Natural killer cell treated with Interleukin-12 subunit alpha and Interleukin-12 subunit beta and Interleukin-15 and Interleukin-18, amount 100 ng/mL, for 72 hours (primary cell): ENCODE results near the gene UNC119. TPM values are rescaled to one million over a fixed set of nuclear protein-coding genes. Genes with fewer than 3 reads are reported as not detected.

ENCODE experiments used
- ATAC-seq, 2 donors: fragments of 150-1000 bp; cut with Tn5 transposase in 1 of 2; sonication (Bioruptor Pico), chemical (Tn5 transposase) in 1 of 2; 2 replicates each; pipeline ENCODE4 v1.10.0; 2021
- DNase-seq: peaks from one replicate; pipeline ENCODE4 v3.0.0; 2022; ENCODE audit warnings: low spot score
- H3K27ac Mint-ChIP-seq, 2 donors: 1 replicate in 1 of 2; 2 replicates in 1 of 2; pipeline ENCODE4 v1.8.0; 2022; ENCODE audit warnings: mixed read lengths in 2 of 2, mild to moderate bottlenecking in 1 of 2, moderate library complexity in 1 of 2
- H3K27me3 Mint-ChIP-seq, 2 donors: 1 replicate in 1 of 2; 2 replicates in 1 of 2; pipeline ENCODE4 v1.8.0; 2022; ENCODE audit warnings: mixed read lengths in 2 of 2
- H3K36me3 Mint-ChIP-seq: one replicate; pipeline ENCODE4 v1.8.0; 2022; ENCODE audit warnings: mixed read lengths
- H3K4me1 Mint-ChIP-seq, 2 donors: 1 replicate in 1 of 2; 2 replicates in 1 of 2; pipeline ENCODE4 v1.8.0; 2022; ENCODE audit warnings: low read depth in 2 of 2, mixed read lengths in 2 of 2, mild to moderate bottlenecking in 1 of 2
- H3K4me3 Mint-ChIP-seq: one replicate; pipeline ENCODE4 v1.8.0; 2022; ENCODE audit warnings: mixed read lengths
- H3K9me3 Mint-ChIP-seq: 2 replicates; pipeline ENCODE4 v1.8.0; 2022; ENCODE audit warnings: mixed read lengths
- total RNA-seq, 2 donors: library from RNA; stranded (reverse); gene quantifications; one replicate each; pipeline ENCODE4 v1.2.3, GENCODE V29; 2022

Gene UNC119
- total RNA-seq, 2 donors from 2014 or later, result 104 to 135 TPM

- Mint-ChIP-seq H3K36me3 (no peaks in the 10 kb centered on the region), H3K9me3 (no peaks in the 10 kb centered on the region), H3K27me3 (peaks cover 5 to 7% of the 10 kb centered on the region in 2 donors), H3K4me3 (no peak overlapping the region), H3K27ac (no peak overlapping the region), H3K4me1 (no peaks in the 10 kb centered on the region)
- ATAC-seq, result no peak
- no peak for DNase-seq
Observed at GRCh38 chr17:28499684-28500357, 52.6 kb downstream of the UNC119 start.

DNA sequence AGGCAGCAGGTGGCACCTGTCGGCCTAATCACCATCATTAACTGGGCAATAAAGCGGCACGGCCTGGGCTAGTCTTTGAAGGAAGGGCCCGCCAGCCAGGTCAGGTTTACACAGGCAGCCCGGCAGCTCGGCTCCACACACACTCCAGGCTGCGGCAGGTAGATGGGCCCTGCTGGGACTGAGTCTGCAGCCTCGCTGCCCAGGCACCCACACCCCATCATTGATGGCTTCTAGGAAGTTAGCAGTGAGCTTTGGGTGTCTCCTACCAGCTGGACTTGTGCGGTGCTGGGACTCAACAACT, 53.1 kb downstream of the UNC119 start:
- H3K4me3 Mint-ChIP-seq, result no peak overlapping the region
- H3K36me3 Mint-ChIP-seq, result no peaks in the 10 kb centered on the region

DNA sequence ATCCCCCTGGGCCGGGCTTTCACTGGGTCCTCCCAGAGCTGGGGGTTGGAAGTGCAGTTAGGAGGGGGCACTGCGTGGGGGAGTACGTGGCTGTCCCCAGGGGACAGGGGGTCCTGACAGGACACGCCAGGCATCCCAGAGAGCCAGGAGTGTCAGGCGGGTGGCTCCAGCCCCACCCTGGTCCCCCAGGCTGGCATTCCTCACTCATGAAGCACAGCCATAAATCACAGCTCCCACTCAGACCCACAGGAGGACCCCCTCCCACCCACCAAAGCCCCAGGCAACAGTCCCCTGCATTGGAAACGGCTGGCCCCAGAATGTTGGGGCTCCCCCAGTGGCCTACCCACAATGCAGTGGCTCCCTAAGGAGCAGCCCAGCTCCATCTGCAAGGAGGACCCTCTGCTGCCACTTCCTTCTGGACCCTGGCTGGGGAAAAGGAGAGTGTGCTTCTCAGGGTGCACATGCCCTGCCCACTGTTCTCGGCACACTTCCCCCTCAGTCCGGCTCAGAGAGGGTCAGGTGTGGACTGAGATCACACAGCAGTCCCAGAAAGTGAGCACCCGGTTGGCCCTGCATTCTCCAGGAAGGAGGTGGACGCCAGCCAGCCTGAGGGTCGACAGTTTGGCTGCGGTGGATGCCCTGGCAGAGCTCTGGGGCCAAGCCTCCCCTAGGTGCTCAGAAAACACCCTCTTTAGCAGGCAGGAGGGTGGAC, 53.6 kb downstream of the UNC119 start:
- no peaks in the 10 kb centered on the region for H3K9me3 Mint-ChIP-seq
- no peak for ATAC-seq
- H3K36me3 Mint-ChIP-seq, result no peaks in the 10 kb centered on the region

More for the DNA sequence above, 53.1 kb downstream of the UNC119 start:
- Mint-ChIP-seq H3K27ac (no peak overlapping the region), H3K4me1 (no peaks in the 10 kb centered on the region), H3K9me3 (no peaks in the 10 kb centered on the region), H3K27me3 (peaks cover 4 to 6% of the 10 kb centered on the region in 2 donors)
- no peak for ATAC-seq
- no peak for DNase-seq

DNA sequence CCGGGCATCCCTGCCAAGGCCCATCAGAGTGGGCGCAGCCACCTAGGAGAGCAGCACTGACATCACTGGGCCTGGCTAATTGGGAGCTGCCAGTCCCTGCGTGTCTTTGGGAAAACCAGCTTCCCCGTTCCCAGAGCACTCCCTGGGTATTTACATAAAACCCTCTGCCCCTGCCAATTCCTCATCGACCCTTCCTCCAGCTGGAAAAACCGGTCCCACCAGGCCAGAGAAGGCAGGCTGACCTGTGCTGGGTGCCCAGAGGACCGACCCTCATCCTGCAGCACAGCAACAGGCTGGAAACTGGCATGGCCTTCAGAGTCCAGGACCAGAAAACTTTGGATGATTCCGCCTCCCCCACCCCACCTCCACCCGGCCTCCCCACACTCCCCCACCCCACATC, 54.5 kb downstream of the UNC119 start:
- H3K36me3 Mint-ChIP-seq, result no peaks in the 10 kb centered on the region
- DNase-seq (no peak), ATAC-seq (no peak)
- H3K4me3 Mint-ChIP-seq, result no peak overlapping the region
- H3K9me3 Mint-ChIP-seq, result no peaks in the 10 kb centered on the region
- H3K27me3 Mint-ChIP-seq, result peaks cover under 1 to 1% of the 10 kb centered on the region in 2 donors
- H3K4me1 Mint-ChIP-seq, result no peaks in the 10 kb centered on the region
- H3K27ac Mint-ChIP-seq, result no peak overlapping the region

More for the DNA sequence above, 53.6 kb downstream of the UNC119 start:
- Mint-ChIP-seq H3K4me3 (no peak overlapping the region), H3K27me3 (peaks cover 0 to 1% of the 10 kb centered on the region in 2 donors), H3K27ac (no peak overlapping the region), H3K4me1 (no peaks in the 10 kb centered on the region)
- no peak for DNase-seq

Other genes starting within 250 kb of the UNC119 start
- 10 to 100 TPM; 30.7 to 60.4 TPM for gene TMEM97, start 233.4 kb downstream of the UNC119 start, total RNA-seq
- gene IFT20, start 217.2 kb downstream of the UNC119 start, total RNA-seq, result 10 to 100 TPM; 17.7 to 18.2 TPM
- 10 to 100 TPM; 20.4 to 24.9 TPM for gene TNFAIP1, start 216.9 kb downstream of the UNC119 start, total RNA-seq
- gene POLDIP2, start 195.1 kb downstream of the UNC119 start, total RNA-seq, result 100 to 1,000 TPM in 1 of 2 donors, 10 to 100 TPM in 1; 74.9 to 122 TPM
- not detected for gene SEBOX, start 187.4 kb downstream of the UNC119 start, total RNA-seq
- gene VTN, start 182.3 kb downstream of the UNC119 start, total RNA-seq, result 1 to 10 TPM in 1 of 2 donors, under 1 TPM in 1; 0.52 to 1.3 TPM
- 10 to 100 TPM; 29.4 to 46.2 TPM for gene SARM1, start 180.9 kb downstream of the UNC119 start, total RNA-seq
- gene SLC46A1, start 146.4 kb downstream of the UNC119 start, total RNA-seq, result 1 to 10 TPM; 3.2 to 8.1 TPM
- gene SLC13A2, start 79.0 kb downstream of the UNC119 start, total RNA-seq, result not detected
- not detected for gene FOXN1, start 46.3 kb downstream of the UNC119 start, total RNA-seq
- gene PIGS, start 18.9 kb upstream of the UNC119 start, total RNA-seq, result 10 to 100 TPM; 74.9 to 93.2 TPM
- 100 to 1,000 TPM in 1 of 2 donors, 10 to 100 TPM in 1; 36.8 to 164 TPM for gene ALDOC, start 24.3 kb upstream of the UNC119 start, total RNA-seq
- 100 to 1,000 TPM in 1 of 2 donors, 10 to 100 TPM in 1; 80.7 to 198 TPM for gene SPAG5, start 46.4 kb upstream of the UNC119 start, total RNA-seq
- 100 to 1,000 TPM in 1 of 2 donors, 10 to 100 TPM in 1; 34.4 to 108 TPM for gene RSKR, start 61.6 kb upstream of the UNC119 start, total RNA-seq
- gene BLTP2, start 92.5 kb upstream of the UNC119 start, total RNA-seq, result 100 to 1,000 TPM; 184 to 422 TPM
- 10 to 100 TPM; 36.1 to 65.2 TPM for gene SDF2, start 109.3 kb upstream of the UNC119 start, total RNA-seq
- 100 to 1,000 TPM; 118 to 133 TPM for gene SUPT6H, start 109.6 kb upstream of the UNC119 start, total RNA-seq
- gene PROCA1, start 159.3 kb upstream of the UNC119 start, total RNA-seq, result 1 to 10 TPM; 3.7 to 4.6 TPM
- gene RAB34, start 165.2 kb upstream of the UNC119 start, total RNA-seq, result 10 to 100 TPM in 1 of 2 donors, 1 to 10 TPM in 1; 8.5 to 25.7 TPM
- 1,000 to 10,000 TPM; 1,264 to 1,439 TPM for gene RPL23A, start 167.4 kb upstream of the UNC119 start, total RNA-seq
- gene TLCD1, start 173.6 kb upstream of the UNC119 start, total RNA-seq, result 1 to 10 TPM; 1.5 to 9.7 TPM
- 10 to 100 TPM in 1 of 2 donors, 1 to 10 TPM in 1; 3.2 to 10.2 TPM for gene NEK8, start 176.2 kb upstream of the UNC119 start, total RNA-seq
- 100 to 1,000 TPM in 1 of 2 donors, 10 to 100 TPM in 1; 59.7 to 186 TPM for gene TRAF4, start 191.4 kb upstream of the UNC119 start, total RNA-seq